ENCODE measurements around the gene CUL2.

GRCh38 chr10:34996843-34997242, 93.3 kb downstream of the CUL2 start:
- TF ChIP-seq, protein P1, sequence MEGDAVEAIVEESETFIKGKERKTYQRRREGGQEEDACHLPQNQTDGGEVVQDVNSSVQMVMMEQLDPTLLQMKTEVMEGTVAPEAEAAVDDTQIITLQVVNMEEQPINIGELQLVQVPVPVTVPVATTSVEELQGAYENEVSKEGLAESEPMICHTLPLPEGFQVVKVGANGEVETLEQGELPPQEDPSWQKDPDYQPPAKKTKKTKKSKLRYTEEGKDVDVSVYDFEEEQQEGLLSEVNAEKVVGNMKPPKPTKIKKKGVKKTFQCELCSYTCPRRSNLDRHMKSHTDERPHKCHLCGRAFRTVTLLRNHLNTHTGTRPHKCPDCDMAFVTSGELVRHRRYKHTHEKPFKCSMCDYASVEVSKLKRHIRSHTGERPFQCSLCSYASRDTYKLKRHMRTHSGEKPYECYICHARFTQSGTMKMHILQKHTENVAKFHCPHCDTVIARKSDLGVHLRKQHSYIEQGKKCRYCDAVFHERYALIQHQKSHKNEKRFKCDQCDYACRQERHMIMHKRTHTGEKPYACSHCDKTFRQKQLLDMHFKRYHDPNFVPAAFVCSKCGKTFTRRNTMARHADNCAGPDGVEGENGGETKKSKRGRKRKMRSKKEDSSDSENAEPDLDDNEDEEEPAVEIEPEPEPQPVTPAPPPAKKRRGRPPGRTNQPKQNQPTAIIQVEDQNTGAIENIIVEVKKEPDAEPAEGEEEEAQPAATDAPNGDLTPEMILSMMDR (IDR thresholded peaks at IDR 0.05), result no peak
- TF ChIP-seq POLR2A (IDR thresholded peaks at IDR 0.05) (no peak), POLR2AphosphoS5 (IDR thresholded peaks at IDR 0.05; ENCODE audit: insufficient read depth in 1 of 2, low read depth in 1 of 2) (no peak)
